Measurements from ENCODE around the gene RPP25L.

DNA sequence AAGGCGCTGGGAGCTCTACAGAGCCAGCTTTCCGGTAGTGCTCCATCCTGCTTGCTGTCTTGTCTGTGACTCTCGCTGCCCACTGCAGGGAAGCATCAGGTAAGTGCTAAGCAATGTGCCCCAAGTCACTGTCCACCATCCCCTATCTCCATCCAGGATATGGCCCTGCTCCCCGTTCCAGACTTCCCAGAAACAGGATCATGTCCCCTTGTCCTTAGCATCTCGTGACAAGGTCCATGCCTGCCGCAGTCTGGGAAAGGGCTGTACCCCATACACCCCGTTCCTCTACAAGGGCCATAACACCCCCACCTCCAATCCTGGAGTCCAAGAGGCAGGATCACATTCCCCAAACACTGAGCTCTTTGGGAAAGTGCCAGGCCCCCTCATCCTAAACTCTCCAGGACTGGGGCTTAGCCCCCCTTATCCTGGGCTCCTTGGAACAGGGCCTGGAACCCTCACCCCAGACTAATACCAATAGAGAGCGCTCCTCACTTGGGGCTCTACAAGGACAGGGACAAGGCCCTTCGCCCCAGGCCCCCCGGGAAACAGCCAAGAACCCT, 566 bp downstream of the RPP25L start:
- TF ChIP-seq CTCF (conservative IDR thresholded peaks at IDR 0.05; ENCODE audit: low read depth, low read length) (no peak), EZH2phosphoT487 (IDR thresholded peaks at IDR 0.05; ENCODE audit: borderline replicate concordance, low read length) (no peak)
